B cell (primary cell): ENCODE measurements around the gene PDCD6IP.

Experiments
- EZH2 ChIP-seq: IDR thresholded peaks from 2 replicates; pipeline ENCODE4 v1.6.1; 2012; ENCODE audit warnings: borderline replicate concordance, low read depth, mild to moderate bottlenecking, moderate library complexity, low read length; ENCODE audit not compliant: insufficient read depth, poor library complexity, severe bottlenecking
- TF ChIP-seq, protein P1 (sequence below): fragments of 200-600 bp; IDR thresholded peaks from one replicate; pipeline ENCODE4 v1.8.0; 2022; ENCODE audit warnings: antibody characterized with exemption, mild to moderate bottlenecking

DNA sequence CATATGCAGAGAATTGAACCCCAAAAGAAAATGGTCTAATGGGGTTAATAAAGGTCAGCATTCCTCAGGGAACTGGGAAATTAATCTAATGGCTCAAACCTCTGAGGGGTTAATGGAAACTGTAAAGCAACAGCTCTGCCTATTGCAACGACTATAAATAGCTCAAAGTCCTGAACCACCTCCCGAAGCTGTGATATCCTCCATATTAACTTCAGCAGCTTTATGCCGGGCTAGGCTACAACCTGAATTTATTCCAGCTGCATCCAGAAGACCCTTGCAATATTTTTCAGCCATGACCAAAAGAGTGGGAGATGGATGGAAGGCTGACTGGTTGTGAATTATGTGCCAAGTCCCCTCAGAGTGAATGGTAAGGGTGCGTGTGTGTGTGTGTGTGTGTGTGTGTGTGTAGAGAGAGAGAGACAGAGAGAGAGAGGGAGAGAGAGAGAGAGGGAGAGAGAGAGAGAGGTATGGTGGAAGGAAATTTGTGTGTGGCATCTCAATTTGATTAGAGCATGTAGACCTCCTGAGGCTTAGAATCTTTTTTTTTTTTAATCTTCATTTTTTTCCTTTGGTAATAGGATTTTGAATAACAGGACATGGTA, 109.9 kb downstream of the PDCD6IP start:
- TF ChIP-seq, protein P1, sequence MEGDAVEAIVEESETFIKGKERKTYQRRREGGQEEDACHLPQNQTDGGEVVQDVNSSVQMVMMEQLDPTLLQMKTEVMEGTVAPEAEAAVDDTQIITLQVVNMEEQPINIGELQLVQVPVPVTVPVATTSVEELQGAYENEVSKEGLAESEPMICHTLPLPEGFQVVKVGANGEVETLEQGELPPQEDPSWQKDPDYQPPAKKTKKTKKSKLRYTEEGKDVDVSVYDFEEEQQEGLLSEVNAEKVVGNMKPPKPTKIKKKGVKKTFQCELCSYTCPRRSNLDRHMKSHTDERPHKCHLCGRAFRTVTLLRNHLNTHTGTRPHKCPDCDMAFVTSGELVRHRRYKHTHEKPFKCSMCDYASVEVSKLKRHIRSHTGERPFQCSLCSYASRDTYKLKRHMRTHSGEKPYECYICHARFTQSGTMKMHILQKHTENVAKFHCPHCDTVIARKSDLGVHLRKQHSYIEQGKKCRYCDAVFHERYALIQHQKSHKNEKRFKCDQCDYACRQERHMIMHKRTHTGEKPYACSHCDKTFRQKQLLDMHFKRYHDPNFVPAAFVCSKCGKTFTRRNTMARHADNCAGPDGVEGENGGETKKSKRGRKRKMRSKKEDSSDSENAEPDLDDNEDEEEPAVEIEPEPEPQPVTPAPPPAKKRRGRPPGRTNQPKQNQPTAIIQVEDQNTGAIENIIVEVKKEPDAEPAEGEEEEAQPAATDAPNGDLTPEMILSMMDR, result no peak
- TF ChIP-seq EZH2, result no peak
